ENCODE data around the gene ASPM.

Gene ASPM, protein sequence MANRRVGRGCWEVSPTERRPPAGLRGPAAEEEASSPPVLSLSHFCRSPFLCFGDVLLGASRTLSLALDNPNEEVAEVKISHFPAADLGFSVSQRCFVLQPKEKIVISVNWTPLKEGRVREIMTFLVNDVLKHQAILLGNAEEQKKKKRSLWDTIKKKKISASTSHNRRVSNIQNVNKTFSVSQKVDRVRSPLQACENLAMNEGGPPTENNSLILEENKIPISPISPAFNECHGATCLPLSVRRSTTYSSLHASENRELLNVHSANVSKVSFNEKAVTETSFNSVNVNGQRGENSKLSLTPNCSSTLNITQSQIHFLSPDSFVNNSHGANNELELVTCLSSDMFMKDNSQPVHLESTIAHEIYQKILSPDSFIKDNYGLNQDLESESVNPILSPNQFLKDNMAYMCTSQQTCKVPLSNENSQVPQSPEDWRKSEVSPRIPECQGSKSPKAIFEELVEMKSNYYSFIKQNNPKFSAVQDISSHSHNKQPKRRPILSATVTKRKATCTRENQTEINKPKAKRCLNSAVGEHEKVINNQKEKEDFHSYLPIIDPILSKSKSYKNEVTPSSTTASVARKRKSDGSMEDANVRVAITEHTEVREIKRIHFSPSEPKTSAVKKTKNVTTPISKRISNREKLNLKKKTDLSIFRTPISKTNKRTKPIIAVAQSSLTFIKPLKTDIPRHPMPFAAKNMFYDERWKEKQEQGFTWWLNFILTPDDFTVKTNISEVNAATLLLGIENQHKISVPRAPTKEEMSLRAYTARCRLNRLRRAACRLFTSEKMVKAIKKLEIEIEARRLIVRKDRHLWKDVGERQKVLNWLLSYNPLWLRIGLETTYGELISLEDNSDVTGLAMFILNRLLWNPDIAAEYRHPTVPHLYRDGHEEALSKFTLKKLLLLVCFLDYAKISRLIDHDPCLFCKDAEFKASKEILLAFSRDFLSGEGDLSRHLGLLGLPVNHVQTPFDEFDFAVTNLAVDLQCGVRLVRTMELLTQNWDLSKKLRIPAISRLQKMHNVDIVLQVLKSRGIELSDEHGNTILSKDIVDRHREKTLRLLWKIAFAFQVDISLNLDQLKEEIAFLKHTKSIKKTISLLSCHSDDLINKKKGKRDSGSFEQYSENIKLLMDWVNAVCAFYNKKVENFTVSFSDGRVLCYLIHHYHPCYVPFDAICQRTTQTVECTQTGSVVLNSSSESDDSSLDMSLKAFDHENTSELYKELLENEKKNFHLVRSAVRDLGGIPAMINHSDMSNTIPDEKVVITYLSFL (N-terminal part only)

DNA sequence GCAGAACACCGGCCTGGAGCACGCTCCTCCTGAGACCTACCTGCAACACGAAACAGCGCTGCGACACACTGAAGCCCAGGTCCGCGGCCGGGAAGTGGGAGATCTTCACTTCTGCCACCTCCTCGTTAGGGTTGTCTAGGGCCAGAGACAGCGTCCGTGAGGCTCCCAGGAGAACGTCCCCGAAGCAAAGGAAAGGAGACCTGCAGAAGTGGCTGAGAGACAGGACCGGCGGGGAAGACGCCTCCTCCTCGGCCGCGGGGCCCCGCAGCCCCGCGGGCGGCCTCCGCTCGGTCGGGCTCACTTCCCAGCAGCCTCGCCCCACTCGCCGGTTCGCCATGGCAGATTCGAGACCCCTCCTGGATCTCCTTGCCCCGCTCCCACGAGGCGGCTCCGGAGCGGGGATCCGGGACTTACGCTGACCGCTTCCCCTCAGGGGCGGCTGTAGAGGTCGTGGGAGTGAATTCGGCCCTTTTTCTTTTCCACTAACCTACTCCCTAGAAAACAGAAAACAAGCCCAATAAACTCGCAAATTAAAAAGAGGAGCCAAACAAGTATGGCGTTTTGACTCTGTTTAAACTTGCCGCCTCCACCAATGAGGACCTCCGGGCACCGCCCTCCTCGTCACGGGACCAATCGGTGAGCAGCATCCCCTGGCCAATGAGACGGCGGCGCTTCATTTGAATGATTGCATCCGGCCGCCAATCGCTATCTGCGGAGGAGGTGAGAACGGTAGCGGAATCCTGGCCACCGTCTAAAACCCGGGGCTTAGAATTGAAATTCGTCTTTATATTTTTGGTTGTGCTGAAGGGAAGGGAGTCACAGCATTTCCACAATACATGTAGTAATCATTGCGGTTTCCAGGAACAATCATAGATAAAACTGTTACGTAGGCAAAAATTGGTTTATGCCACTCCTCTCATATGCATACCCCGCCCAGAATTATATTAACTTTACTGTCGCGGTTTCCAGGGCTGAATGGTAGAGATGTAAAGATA, at the start of gene ASPM:
ASPM (minus strand) TSS at position 569 of the 995 bp plus-strand sequence; CDS start at position 337, 232 bp downstream.
- peak; percentile 84 for DNase-seq (ENCODE audit: low read depth)
- peak within 1 kb of the TSS; percentile 87 for H3K4me3 ChIP-seq (ENCODE audit: low read depth, low read length)
- TF ChIP-seq, protein P1, sequence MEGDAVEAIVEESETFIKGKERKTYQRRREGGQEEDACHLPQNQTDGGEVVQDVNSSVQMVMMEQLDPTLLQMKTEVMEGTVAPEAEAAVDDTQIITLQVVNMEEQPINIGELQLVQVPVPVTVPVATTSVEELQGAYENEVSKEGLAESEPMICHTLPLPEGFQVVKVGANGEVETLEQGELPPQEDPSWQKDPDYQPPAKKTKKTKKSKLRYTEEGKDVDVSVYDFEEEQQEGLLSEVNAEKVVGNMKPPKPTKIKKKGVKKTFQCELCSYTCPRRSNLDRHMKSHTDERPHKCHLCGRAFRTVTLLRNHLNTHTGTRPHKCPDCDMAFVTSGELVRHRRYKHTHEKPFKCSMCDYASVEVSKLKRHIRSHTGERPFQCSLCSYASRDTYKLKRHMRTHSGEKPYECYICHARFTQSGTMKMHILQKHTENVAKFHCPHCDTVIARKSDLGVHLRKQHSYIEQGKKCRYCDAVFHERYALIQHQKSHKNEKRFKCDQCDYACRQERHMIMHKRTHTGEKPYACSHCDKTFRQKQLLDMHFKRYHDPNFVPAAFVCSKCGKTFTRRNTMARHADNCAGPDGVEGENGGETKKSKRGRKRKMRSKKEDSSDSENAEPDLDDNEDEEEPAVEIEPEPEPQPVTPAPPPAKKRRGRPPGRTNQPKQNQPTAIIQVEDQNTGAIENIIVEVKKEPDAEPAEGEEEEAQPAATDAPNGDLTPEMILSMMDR (IDR thresholded peaks at IDR 0.05; ENCODE audit: control insufficient read depth, extremely low read depth, insufficient read depth), result no peak

DNA sequence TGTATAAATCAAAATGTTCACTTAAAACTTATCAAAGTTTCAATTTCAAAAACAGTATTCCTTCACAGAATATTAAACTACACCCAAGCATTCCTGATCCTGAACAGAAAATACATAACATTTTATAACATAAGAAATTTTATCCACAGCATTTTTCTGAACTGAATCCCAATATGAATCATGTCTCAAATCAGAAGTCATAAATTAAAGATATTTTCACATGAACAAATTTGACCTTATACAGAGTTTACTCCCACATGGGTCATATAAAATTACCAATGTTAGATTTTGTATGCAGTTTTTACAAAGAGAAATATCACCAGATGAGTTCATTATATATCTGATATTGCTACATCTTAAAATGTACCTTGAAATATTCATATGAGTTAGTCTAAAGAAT, 48.6 kb upstream of the ASPM start:
- DNase-seq (ENCODE audit: low read depth), result no peak
- H3K4me3 ChIP-seq (ENCODE audit: low read depth, low read length), result no peak overlapping the region
- TF ChIP-seq, protein P1 (IDR thresholded peaks at IDR 0.05; ENCODE audit: control insufficient read depth, extremely low read depth, insufficient read depth), result no peak

DNA sequence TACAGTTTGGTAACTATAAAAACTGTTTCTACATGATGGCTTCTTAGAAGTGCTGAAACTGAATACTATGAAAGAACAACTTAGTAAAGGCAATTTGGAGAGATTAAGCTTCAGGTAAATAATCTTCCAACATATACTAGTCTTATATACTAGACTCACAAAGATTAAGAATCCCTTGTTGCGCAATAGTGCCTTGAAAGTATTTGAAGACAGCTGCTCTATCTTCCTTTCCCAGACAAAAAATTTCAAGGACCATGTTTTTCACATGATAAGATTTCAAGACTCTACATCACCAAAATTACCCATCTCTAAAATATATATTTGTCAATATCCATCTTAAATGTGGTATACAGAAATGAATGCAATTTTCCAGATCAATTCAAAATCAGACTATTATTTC, 37.7 kb upstream of the ASPM start:
- H3K4me3 ChIP-seq (ENCODE audit: low read depth, low read length), result no peak overlapping the region
- TF ChIP-seq, protein P1 (IDR thresholded peaks at IDR 0.05; ENCODE audit: control insufficient read depth, extremely low read depth, insufficient read depth), result no peak
- no peak for DNase-seq (ENCODE audit: low read depth)

DNA sequence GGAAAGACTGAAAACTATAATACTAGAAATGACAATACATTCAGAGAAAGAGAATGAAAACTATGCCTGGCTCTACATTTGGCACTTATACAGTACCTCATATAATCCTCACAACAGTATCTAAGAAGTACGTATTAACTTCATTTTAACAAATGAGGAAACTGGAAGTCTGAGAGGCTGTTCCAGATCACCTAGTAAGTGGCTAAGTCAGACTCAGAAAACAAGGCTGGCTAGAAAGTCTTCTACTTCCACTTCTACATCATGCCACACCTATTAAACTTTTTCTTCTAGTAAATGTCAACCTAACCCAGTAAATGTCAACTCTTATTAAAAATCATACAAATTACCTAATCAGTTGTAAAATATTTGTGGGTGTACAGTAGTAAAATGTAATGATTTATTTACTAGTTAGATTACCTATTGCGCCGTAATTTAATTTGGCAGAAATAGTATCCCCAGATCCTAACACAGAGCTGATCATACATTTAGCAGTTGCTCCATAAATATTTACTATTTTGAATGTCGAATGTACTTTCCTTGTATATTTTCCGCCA, 36.8 kb upstream of the ASPM start:
- TF ChIP-seq, protein P1 (IDR thresholded peaks at IDR 0.05; ENCODE audit: control insufficient read depth, extremely low read depth, insufficient read depth), result no peak
- H3K4me3 ChIP-seq (ENCODE audit: low read depth, low read length), result no peak overlapping the region
- DNase-seq (ENCODE audit: low read depth), result no peak

DNA sequence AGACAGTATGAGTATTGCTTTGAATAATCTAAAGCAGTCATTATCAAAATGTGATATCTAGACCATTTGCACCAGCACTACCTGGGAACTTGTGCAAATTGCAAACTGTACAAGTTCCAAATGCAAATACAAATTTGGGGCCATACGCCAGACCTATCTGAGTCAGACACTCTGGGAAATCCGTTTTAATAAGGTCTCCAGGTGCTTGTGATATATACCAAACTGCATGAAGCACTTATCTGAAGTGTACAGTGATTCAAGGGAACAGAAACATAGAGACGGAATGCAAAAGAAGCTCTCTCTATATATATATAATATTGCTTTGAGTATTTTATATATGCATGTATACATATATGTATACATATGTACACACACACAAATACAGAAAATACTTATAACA, 36.2 kb upstream of the ASPM start:
- no peak for DNase-seq (ENCODE audit: low read depth)
- H3K4me3 ChIP-seq (ENCODE audit: low read depth, low read length), result no peak overlapping the region
- TF ChIP-seq, protein P1 (IDR thresholded peaks at IDR 0.05; ENCODE audit: control insufficient read depth, extremely low read depth, insufficient read depth), result no peak
